Osteocyte (in vitro differentiated cells): ENCODE results near the gene RAP2C. TPM values are rescaled to one million over a fixed set of nuclear protein-coding genes. Genes with fewer than 3 reads are reported as not detected.

Experiments used
- DNase-seq: peaks from one replicate; pipeline ENCODE4 v3.0.0; 2021; ENCODE audit warnings: mixed read lengths; ENCODE audit not compliant: unreplicated experiment; ENCODE audit errors: extremely low spot score
- H3K27ac Mint-ChIP-seq: one replicate; pipeline ENCODE4 v1.8.0; 2021; ENCODE audit warnings: mild to moderate bottlenecking, mixed read lengths; ENCODE audit not compliant: unreplicated experiment
- H3K27me3 Mint-ChIP-seq: one replicate; pipeline ENCODE4 v1.8.0; 2021; ENCODE audit warnings: mixed read lengths; ENCODE audit not compliant: unreplicated experiment
- H3K36me3 Mint-ChIP-seq: one replicate; pipeline ENCODE4 v1.8.0; 2021; ENCODE audit warnings: mixed read lengths; ENCODE audit not compliant: unreplicated experiment
- H3K4me1 Mint-ChIP-seq: one replicate; pipeline ENCODE4 v1.8.0; 2021; ENCODE audit warnings: mixed read lengths; ENCODE audit not compliant: unreplicated experiment
- H3K4me3 Mint-ChIP-seq: one replicate; pipeline ENCODE4 v1.8.0; 2021; ENCODE audit warnings: mild to moderate bottlenecking, moderate library complexity, mixed read lengths; ENCODE audit not compliant: unreplicated experiment
- H3K9me3 Mint-ChIP-seq: one replicate; pipeline ENCODE4 v1.8.0; 2021; ENCODE audit warnings: mixed read lengths; ENCODE audit not compliant: unreplicated experiment
- total RNA-seq: library from RNA; stranded (reverse); gene quantifications from 2 replicates; pipeline ENCODE4 v1.2.1, GENCODE V29; 2021
- TF ChIP-seq, protein P1 (sequence below): fragments of 200-600 bp; sonication (generic); IDR thresholded peaks from 2 replicates; pipeline ENCODE4 v1.5.0; 2021; ENCODE audit warnings: antibody characterized with exemption, mild to moderate bottlenecking, moderate library complexity

RAP2C gene
- total RNA-seq, 1 donor from 2014 or later: 44.3 TPM

DNA sequence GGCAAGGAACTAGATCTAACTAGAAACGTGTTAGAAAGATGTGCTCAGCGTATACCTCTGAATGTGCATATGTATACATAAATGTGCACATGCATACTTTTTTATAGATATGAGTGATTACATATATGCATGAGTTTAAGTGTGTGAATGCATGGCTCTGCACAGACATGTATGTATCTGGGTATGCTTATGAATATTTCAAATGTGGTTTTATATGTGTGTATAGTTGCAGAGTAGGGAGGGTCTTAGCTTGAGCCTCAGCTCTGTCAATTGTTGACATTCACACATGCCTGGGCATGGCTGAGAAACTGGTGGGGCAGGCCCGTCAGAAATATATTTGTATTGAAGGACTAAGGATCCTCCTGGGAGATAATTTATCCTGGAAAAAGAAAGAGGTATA, 31.1 kb downstream of the RAP2C start:
- H3K9me3 Mint-ChIP-seq: no peaks in the 10 kb centered on the region
- H3K27me3 Mint-ChIP-seq: no peaks in the 10 kb centered on the region
- no peak for DNase-seq
- no peak overlapping the region for H3K27ac Mint-ChIP-seq
- H3K4me1 Mint-ChIP-seq: peaks cover 16% of the 10 kb centered on the region
- H3K4me3 Mint-ChIP-seq: no peak overlapping the region
- H3K36me3 Mint-ChIP-seq: peaks cover 2% of the 10 kb centered on the region
- TF ChIP-seq, protein P1, sequence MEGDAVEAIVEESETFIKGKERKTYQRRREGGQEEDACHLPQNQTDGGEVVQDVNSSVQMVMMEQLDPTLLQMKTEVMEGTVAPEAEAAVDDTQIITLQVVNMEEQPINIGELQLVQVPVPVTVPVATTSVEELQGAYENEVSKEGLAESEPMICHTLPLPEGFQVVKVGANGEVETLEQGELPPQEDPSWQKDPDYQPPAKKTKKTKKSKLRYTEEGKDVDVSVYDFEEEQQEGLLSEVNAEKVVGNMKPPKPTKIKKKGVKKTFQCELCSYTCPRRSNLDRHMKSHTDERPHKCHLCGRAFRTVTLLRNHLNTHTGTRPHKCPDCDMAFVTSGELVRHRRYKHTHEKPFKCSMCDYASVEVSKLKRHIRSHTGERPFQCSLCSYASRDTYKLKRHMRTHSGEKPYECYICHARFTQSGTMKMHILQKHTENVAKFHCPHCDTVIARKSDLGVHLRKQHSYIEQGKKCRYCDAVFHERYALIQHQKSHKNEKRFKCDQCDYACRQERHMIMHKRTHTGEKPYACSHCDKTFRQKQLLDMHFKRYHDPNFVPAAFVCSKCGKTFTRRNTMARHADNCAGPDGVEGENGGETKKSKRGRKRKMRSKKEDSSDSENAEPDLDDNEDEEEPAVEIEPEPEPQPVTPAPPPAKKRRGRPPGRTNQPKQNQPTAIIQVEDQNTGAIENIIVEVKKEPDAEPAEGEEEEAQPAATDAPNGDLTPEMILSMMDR: no peak

DNA sequence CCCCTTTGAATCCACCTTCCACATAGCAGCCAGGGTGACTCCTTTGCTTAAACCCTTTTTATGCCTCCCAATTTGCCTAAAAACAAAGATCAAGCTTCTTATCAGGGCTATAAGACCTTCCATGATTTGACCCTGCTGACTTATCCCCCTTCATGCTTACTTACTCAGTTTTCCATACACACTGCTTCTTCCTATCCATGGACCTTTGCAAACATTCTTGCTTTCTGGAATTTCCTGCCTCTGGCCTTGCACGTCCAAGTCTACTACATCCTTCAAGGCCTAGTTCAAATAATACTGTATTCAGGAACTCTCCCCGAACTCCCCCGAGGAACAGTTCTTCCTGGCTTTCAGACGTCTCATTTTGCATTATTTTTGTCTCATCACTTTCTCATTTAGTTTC, 31.8 kb downstream of the RAP2C start:
- TF ChIP-seq, protein P1: no peak
- H3K9me3 Mint-ChIP-seq: no peaks in the 10 kb centered on the region
- H3K36me3 Mint-ChIP-seq: no peaks in the 10 kb centered on the region
- H3K4me1 Mint-ChIP-seq: peaks cover 16% of the 10 kb centered on the region
- no peak overlapping the region for H3K4me3 Mint-ChIP-seq
- no peaks in the 10 kb centered on the region for H3K27me3 Mint-ChIP-seq
- DNase-seq: no peak
- peak overlapping the region; percentile 5 for H3K27ac Mint-ChIP-seq

DNA sequence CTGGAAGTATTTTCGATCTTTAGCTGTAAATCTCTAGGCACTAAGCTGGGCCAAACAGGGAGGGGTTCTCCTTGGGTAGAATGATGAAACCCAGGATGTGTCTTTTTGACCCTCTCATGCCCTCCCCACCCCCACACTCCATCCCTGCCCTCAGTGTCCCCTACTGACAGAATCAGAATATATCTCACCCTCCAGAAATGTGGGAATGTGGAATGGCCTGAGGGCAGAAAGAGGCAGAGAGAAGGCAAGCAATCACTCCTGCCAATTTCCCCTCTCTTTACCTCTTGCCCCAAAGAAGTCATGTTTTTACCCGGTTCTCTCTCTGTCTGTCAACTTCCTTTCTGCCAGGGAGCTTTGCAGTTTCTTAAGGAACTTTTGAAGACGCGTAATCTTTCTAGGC, 34.4 kb downstream of the RAP2C start:
- DNase-seq: no peak
- Mint-ChIP-seq H3K36me3 (no peaks in the 10 kb centered on the region), H3K4me3 (no peak overlapping the region), H3K27me3 (no peaks in the 10 kb centered on the region), H3K27ac (no peak overlapping the region), H3K4me1 (peaks cover 24% of the 10 kb centered on the region), H3K9me3 (no peaks in the 10 kb centered on the region)
- TF ChIP-seq, protein P1: no peak

DNA sequence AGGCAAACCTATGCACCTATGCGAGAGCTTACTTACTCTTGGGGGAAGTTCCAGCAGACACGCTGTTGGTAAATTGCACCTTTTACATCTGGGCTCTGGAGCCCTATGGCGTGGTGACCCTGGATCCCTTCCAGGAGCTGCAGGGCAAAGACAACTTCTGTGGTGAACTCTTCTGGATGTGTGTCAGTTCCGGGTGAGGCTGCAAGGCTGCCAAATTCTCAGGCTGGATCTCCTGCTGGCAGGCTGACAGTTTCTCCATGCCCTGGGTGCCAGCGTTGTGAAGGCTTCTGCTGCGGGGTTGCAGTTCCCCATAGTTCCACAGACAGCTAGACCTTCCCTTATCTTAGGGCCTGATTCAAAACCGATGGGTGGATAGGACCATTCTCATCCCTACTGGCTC, 37.9 kb downstream of the RAP2C start:
- no peaks in the 10 kb centered on the region for H3K27me3 Mint-ChIP-seq
- no peaks in the 10 kb centered on the region for H3K36me3 Mint-ChIP-seq
- DNase-seq: no peak
- H3K4me1 Mint-ChIP-seq: peaks cover 14% of the 10 kb centered on the region
- H3K4me3 Mint-ChIP-seq: no peak overlapping the region
- no peaks in the 10 kb centered on the region for H3K9me3 Mint-ChIP-seq
- TF ChIP-seq, protein P1: no peak
- no peak overlapping the region for H3K27ac Mint-ChIP-seq

DNA sequence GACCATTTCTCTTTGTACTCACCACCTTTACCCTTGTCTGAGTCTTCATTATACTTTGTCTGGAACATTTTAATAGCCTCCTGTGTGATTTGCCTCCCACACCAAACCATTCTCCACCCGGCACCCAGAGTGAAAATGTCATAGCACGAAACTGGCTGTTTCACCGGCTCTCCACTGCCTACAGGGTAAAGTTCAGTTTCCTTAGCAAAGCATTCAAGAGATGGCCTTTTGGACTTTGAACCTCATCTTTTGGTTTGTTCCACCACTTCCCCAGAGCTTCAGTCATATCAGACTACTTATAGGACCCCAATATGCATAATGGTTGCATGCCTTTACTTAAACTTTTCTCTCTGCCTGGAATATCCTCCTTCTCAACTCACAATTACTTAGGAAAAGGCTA, 38.3 kb downstream of the RAP2C start:
- Mint-ChIP-seq H3K9me3 (no peaks in the 10 kb centered on the region), H3K4me3 (no peak overlapping the region), H3K4me1 (peaks cover 14% of the 10 kb centered on the region), H3K27ac (no peak overlapping the region), H3K27me3 (no peaks in the 10 kb centered on the region), H3K36me3 (no peaks in the 10 kb centered on the region)
- TF ChIP-seq, protein P1: no peak
- DNase-seq: no peak
